ENCODE measurements around the gene TMEM234.
A peak's percentile ranks its signal among the peaks of the same experiment; 100 is the strongest.

The TMEM234 gene

GRCh38 chr1:32239790-32240139, 17.6 kb upstream of the TMEM234 start:
- H3K9me3 ChIP-seq (ENCODE audit: control insufficient read depth, low read length): no peaks in the 10 kb centered on the region
- no peak overlapping the region for H3K27ac ChIP-seq (ENCODE audit: insufficient read depth, low read length, poor library complexity, severe bottlenecking)
- no peaks in the 10 kb centered on the region for H3K27me3 ChIP-seq (replicated peaks; ENCODE audit: control insufficient read depth, insufficient read depth, low read length, poor library complexity, severe bottlenecking)
- no peaks in the 10 kb centered on the region for H3K36me3 ChIP-seq (ENCODE audit: control insufficient read depth, insufficient read depth, low read length)
- H3K4me1 ChIP-seq (ENCODE audit: control insufficient read depth, insufficient read depth, low read length, poor library complexity, severe bottlenecking): peaks cover 14% of the 10 kb centered on the region
- peak overlapping the region; percentile 80 for H3K4me3 ChIP-seq (ENCODE audit: insufficient read depth, low read depth, low read length, poor library complexity, severe bottlenecking)
- no peak for DNase-seq

- H3K4me1 ChIP-seq (ENCODE audit: control insufficient read depth, insufficient read depth, low read length, poor library complexity, severe bottlenecking): peaks cover 14% of the 10 kb centered on the region
- H3K27me3 ChIP-seq (replicated peaks; ENCODE audit: control insufficient read depth, insufficient read depth, low read length, poor library complexity, severe bottlenecking): no peaks in the 10 kb centered on the region
- no peaks in the 10 kb centered on the region for H3K36me3 ChIP-seq (ENCODE audit: control insufficient read depth, insufficient read depth, low read length)
- H3K4me3 ChIP-seq (ENCODE audit: insufficient read depth, low read depth, low read length, poor library complexity, severe bottlenecking): no peak overlapping the region
- H3K27ac ChIP-seq (ENCODE audit: insufficient read depth, low read length, poor library complexity, severe bottlenecking): no peak overlapping the region
- DNase-seq: no peak
- H3K9me3 ChIP-seq (ENCODE audit: control insufficient read depth, low read length): no peaks in the 10 kb centered on the region
These were observed 17.2 kb upstream of the TMEM234 start for GRCh38 chr1:32239337-32239736.

GRCh38 chr1:32234792-32235191, 12.6 kb upstream of the TMEM234 start:
- Histone ChIP-seq H3K4me3 (ENCODE audit: insufficient read depth, low read depth, low read length, poor library complexity, severe bottlenecking) (no peak overlapping the region), H3K9me3 (ENCODE audit: control insufficient read depth, low read length) (no peaks in the 10 kb centered on the region), H3K27me3 (replicated peaks; ENCODE audit: control insufficient read depth, insufficient read depth, low read length, poor library complexity, severe bottlenecking) (no peaks in the 10 kb centered on the region), H3K27ac (ENCODE audit: insufficient read depth, low read length, poor library complexity, severe bottlenecking) (no peak overlapping the region), H3K36me3 (ENCODE audit: control insufficient read depth, insufficient read depth, low read length) (peaks cover 27% of the 10 kb centered on the region), H3K4me1 (ENCODE audit: control insufficient read depth, insufficient read depth, low read length, poor library complexity, severe bottlenecking) (no peaks in the 10 kb centered on the region)
- DNase-seq: no peak

- no peak for DNase-seq
- Histone ChIP-seq H3K27me3 (replicated peaks; ENCODE audit: control insufficient read depth, insufficient read depth, low read length, poor library complexity, severe bottlenecking) (no peaks in the 10 kb centered on the region), H3K27ac (ENCODE audit: insufficient read depth, low read length, poor library complexity, severe bottlenecking) (no peak overlapping the region), H3K9me3 (ENCODE audit: control insufficient read depth, low read length) (no peaks in the 10 kb centered on the region), H3K4me3 (ENCODE audit: insufficient read depth, low read depth, low read length, poor library complexity, severe bottlenecking) (no peak overlapping the region), H3K36me3 (ENCODE audit: control insufficient read depth, insufficient read depth, low read length) (peaks cover 40% of the 10 kb centered on the region), H3K4me1 (ENCODE audit: control insufficient read depth, insufficient read depth, low read length, poor library complexity, severe bottlenecking) (no peaks in the 10 kb centered on the region)
These were observed 10.6 kb upstream of the TMEM234 start for GRCh38 chr1:32232558-32233304.

GRCh38 chr1:32231843-32232432, 9.8 kb upstream of the TMEM234 start:
- no peaks in the 10 kb centered on the region for H3K4me1 ChIP-seq (ENCODE audit: control insufficient read depth, insufficient read depth, low read length, poor library complexity, severe bottlenecking)
- H3K9me3 ChIP-seq (ENCODE audit: control insufficient read depth, low read length): no peaks in the 10 kb centered on the region
- peaks cover 41% of the 10 kb centered on the region for H3K36me3 ChIP-seq (ENCODE audit: control insufficient read depth, insufficient read depth, low read length)
- H3K4me3 ChIP-seq (ENCODE audit: insufficient read depth, low read depth, low read length, poor library complexity, severe bottlenecking): no peak overlapping the region
- H3K27me3 ChIP-seq (replicated peaks; ENCODE audit: control insufficient read depth, insufficient read depth, low read length, poor library complexity, severe bottlenecking): no peaks in the 10 kb centered on the region
- H3K27ac ChIP-seq (ENCODE audit: insufficient read depth, low read length, poor library complexity, severe bottlenecking): no peak overlapping the region
- DNase-seq: no peak

GRCh38 chr1:32228771-32229170, 6.6 kb upstream of the TMEM234 start:
- H3K4me1 ChIP-seq (ENCODE audit: control insufficient read depth, insufficient read depth, low read length, poor library complexity, severe bottlenecking): peaks cover 1% of the 10 kb centered on the region
- no peaks in the 10 kb centered on the region for H3K27me3 ChIP-seq (replicated peaks; ENCODE audit: control insufficient read depth, insufficient read depth, low read length, poor library complexity, severe bottlenecking)
- DNase-seq: no peak
- H3K36me3 ChIP-seq (ENCODE audit: control insufficient read depth, insufficient read depth, low read length): peaks cover 48% of the 10 kb centered on the region
- no peak overlapping the region for H3K27ac ChIP-seq (ENCODE audit: insufficient read depth, low read length, poor library complexity, severe bottlenecking)
- H3K9me3 ChIP-seq (ENCODE audit: control insufficient read depth, low read length): no peaks in the 10 kb centered on the region
- H3K4me3 ChIP-seq (ENCODE audit: insufficient read depth, low read depth, low read length, poor library complexity, severe bottlenecking): no peak overlapping the region

- Histone ChIP-seq H3K4me3 (ENCODE audit: insufficient read depth, low read depth, low read length, poor library complexity, severe bottlenecking) (no peak overlapping the region), H3K9me3 (ENCODE audit: control insufficient read depth, low read length) (no peaks in the 10 kb centered on the region), H3K27me3 (replicated peaks; ENCODE audit: control insufficient read depth, insufficient read depth, low read length, poor library complexity, severe bottlenecking) (no peaks in the 10 kb centered on the region), H3K36me3 (ENCODE audit: control insufficient read depth, insufficient read depth, low read length) (peaks cover 21% of the 10 kb centered on the region), H3K4me1 (ENCODE audit: control insufficient read depth, insufficient read depth, low read length, poor library complexity, severe bottlenecking) (peaks cover 20% of the 10 kb centered on the region), H3K27ac (ENCODE audit: insufficient read depth, low read length, poor library complexity, severe bottlenecking) (no peak overlapping the region)
- no peak for DNase-seq
These were observed 2.1 kb upstream of the TMEM234 start for GRCh38 chr1:32224285-32224684.

- peaks cover 20% of the 10 kb centered on the region for H3K4me1 ChIP-seq (ENCODE audit: control insufficient read depth, insufficient read depth, low read length, poor library complexity, severe bottlenecking)
- H3K4me3 ChIP-seq (ENCODE audit: insufficient read depth, low read depth, low read length, poor library complexity, severe bottlenecking): no peak overlapping the region
- no peaks in the 10 kb centered on the region for H3K9me3 ChIP-seq (ENCODE audit: control insufficient read depth, low read length)
- no peak for DNase-seq
- H3K36me3 ChIP-seq (ENCODE audit: control insufficient read depth, insufficient read depth, low read length): peaks cover 16% of the 10 kb centered on the region
- peak overlapping the region; percentile 40 for H3K27ac ChIP-seq (ENCODE audit: insufficient read depth, low read length, poor library complexity, severe bottlenecking)
- no peaks in the 10 kb centered on the region for H3K27me3 ChIP-seq (replicated peaks; ENCODE audit: control insufficient read depth, insufficient read depth, low read length, poor library complexity, severe bottlenecking)
These were observed 1.5 kb upstream of the TMEM234 start for GRCh38 chr1:32223683-32224082.

GRCh38 chr1:32221581-32221979, 573 bp downstream of the TMEM234 start:
- Histone ChIP-seq H3K4me3 (ENCODE audit: insufficient read depth, low read depth, low read length, poor library complexity, severe bottlenecking) (peak overlapping the region; percentile 70), H3K4me1 (ENCODE audit: control insufficient read depth, insufficient read depth, low read length, poor library complexity, severe bottlenecking) (peaks cover 20% of the 10 kb centered on the region), H3K27me3 (replicated peaks; ENCODE audit: control insufficient read depth, insufficient read depth, low read length, poor library complexity, severe bottlenecking) (no peaks in the 10 kb centered on the region), H3K9me3 (ENCODE audit: control insufficient read depth, low read length) (no peaks in the 10 kb centered on the region), H3K36me3 (ENCODE audit: control insufficient read depth, insufficient read depth, low read length) (peaks cover 16% of the 10 kb centered on the region), H3K27ac (ENCODE audit: insufficient read depth, low read length, poor library complexity, severe bottlenecking) (peak overlapping the region; percentile 96)
- no peak for DNase-seq

- Histone ChIP-seq H3K27me3 (replicated peaks; ENCODE audit: control insufficient read depth, insufficient read depth, low read length, poor library complexity, severe bottlenecking) (no peaks in the 10 kb centered on the region), H3K9me3 (ENCODE audit: control insufficient read depth, low read length) (no peaks in the 10 kb centered on the region), H3K27ac (ENCODE audit: insufficient read depth, low read length, poor library complexity, severe bottlenecking) (peak overlapping the region; percentile 96), H3K36me3 (ENCODE audit: control insufficient read depth, insufficient read depth, low read length) (peaks cover 11% of the 10 kb centered on the region), H3K4me1 (ENCODE audit: control insufficient read depth, insufficient read depth, low read length, poor library complexity, severe bottlenecking) (peaks cover 25% of the 10 kb centered on the region), H3K4me3 (ENCODE audit: insufficient read depth, low read depth, low read length, poor library complexity, severe bottlenecking) (peak overlapping the region; percentile 70)
- DNase-seq: no peak
These were observed 1.2 kb downstream of the TMEM234 start for GRCh38 chr1:32220746-32221580.

All from effector memory CD4-positive, alpha-beta T cell (primary cell).